SK-N-SH (cell line): ENCODE data around the gene SH2B2. TPM values are rescaled to one million over a fixed set of nuclear protein-coding genes. Genes with fewer than 3 reads are reported as not detected.

Source experiments
- CTCF ChIA-PET: fragments of 300-600, 350-600 bp; formaldehyde crosslinking; extraction: SDS; loops from one replicate; lab custom pipeline; 2021; lab: Yijun Ruan, JAX
- POLR2A ChIA-PET: fragments of 350-600 bp; sonication (Branson Sonifier 250); formaldehyde crosslinking; extraction: SDS; loops from one replicate; lab custom pipeline; 2020; ENCODE audit warnings: antibody characterized with exemption, inconsistent platforms; lab: Yijun Ruan, JAX
- DNase-seq: peaks from one replicate; pipeline ENCODE4 v3.0.0; 2012
- H2AFZ ChIP-seq: fragments of 200-600 bp; sonication (generic); 2 replicates; pipeline ENCODE4 v1.8.1; 2016; ENCODE audit warnings: antibody characterized with exemption, mild to moderate bottlenecking, low read depth
- H3F3A ChIP-seq: fragments of 200-600 bp; sonication (generic); replicated peaks from 2 replicates; pipeline ENCODE3; 2016; ENCODE audit warnings: antibody characterized with exemption, mild to moderate bottlenecking; ENCODE audit not compliant: insufficient read depth
- H3K27ac ChIP-seq, 2 experiments: fragments of 200-500 bp in 1 of 2; fragments of 200-600 bp in 1 of 2; sonication (Bioruptor generic) in 1 of 2; sonication (generic), shearing (Covaris generic) in 1 of 2; 2 replicates each; pipeline versions ENCODE4 v1.5.1 to v1.6.1; 2014 to 2016; ENCODE audit warnings: low read depth in 2 of 2, inconsistent platforms in 1 of 2, low read length in 1 of 2, mild to moderate bottlenecking in 1 of 2, mixed read lengths in 1 of 2
- H3K27me3 ChIP-seq: fragments of 200-600 bp; sonication (generic), shearing (Covaris generic); 2 replicates; pipeline ENCODE4 v1.6.1; 2016; ENCODE audit warnings: mixed run types; ENCODE audit not compliant: insufficient read depth
- H3K36me3 ChIP-seq, 2 experiments: fragments of 200-500 bp in 1 of 2; fragments of 200-600 bp in 1 of 2; sonication (Bioruptor generic) in 1 of 2; sonication (generic) in 1 of 2; replicated peaks in 1 of 2; 2 replicates each; pipeline versions ENCODE3 to v1.5.1; 2014 to 2016; ENCODE audit warnings: low read length in 1 of 2, mild to moderate bottlenecking in 1 of 2; ENCODE audit not compliant: insufficient read depth in 2 of 2, control insufficient read depth in 1 of 2
- H3K4me1 ChIP-seq, 2 experiments: fragments of 200-500 bp in 1 of 2; fragments of 200-600 bp in 1 of 2; sonication (Bioruptor generic) in 1 of 2; sonication (generic), shearing (Covaris generic) in 1 of 2; 2 replicates each; pipeline versions ENCODE4 v1.5.1 to v1.6.1; 2014 to 2016; ENCODE audit warnings: low read depth in 1 of 2, low read length in 1 of 2, mixed run types in 1 of 2; ENCODE audit not compliant: insufficient read depth in 2 of 2, control insufficient read depth in 1 of 2
- H3K4me2 ChIP-seq: fragments of 200-600 bp; sonication (generic), shearing (Covaris generic); 2 replicates; pipeline ENCODE4 v1.6.1; 2017; ENCODE audit warnings: mixed run types
- H3K4me3 ChIP-seq, 2 experiments: fragments of 200-500 bp in 1 of 2; fragments of 200-600 bp in 1 of 2; sonication (Bioruptor generic) in 1 of 2; sonication (generic), shearing (Covaris generic) in 1 of 2; 2 replicates each; pipeline versions ENCODE4 v1.5.1 to v1.8.1; 2014 to 2016; ENCODE audit warnings: low read depth in 2 of 2, inconsistent platforms in 1 of 2, low read length in 1 of 2, mild to moderate bottlenecking in 1 of 2, mixed read lengths in 1 of 2, moderate library complexity in 1 of 2
- H3K79me2 ChIP-seq: fragments of 200-600 bp; sonication (generic); 2 replicates; pipeline ENCODE4 v1.8.1; 2017; ENCODE audit warnings: mild to moderate bottlenecking; ENCODE audit not compliant: insufficient read depth
- H3K9ac ChIP-seq: fragments of 200-600 bp; sonication (generic); 2 replicates; pipeline ENCODE4 v1.6.1; 2017; ENCODE audit warnings: mixed run types
- H3K9me2 ChIP-seq: fragments of 200-600 bp; sonication (generic); 2 replicates; pipeline ENCODE4 v1.6.1; 2017; ENCODE audit warnings: mixed run types
- H3K9me3 ChIP-seq: fragments of 200-600 bp; sonication (generic); 2 replicates; pipeline ENCODE4 v1.6.1; 2017; ENCODE audit warnings: mixed run types, mild to moderate bottlenecking, moderate library complexity
- H4K20me1 ChIP-seq: fragments of 200-600 bp; sonication (generic); 2 replicates; pipeline ENCODE4 v1.6.1; 2017; ENCODE audit warnings: mild to moderate bottlenecking, mixed run types; ENCODE audit not compliant: insufficient read depth
- CHD2 ChIP-seq: fragments of 150-350 bp; IDR thresholded peaks from 2 replicates; pipeline ENCODE4 v1.6.1; 2018; ENCODE audit warnings: low read length; ENCODE audit not compliant: partially characterized antibody
- FOSL2 ChIP-seq: IDR thresholded peaks from 2 replicates; pipeline ENCODE4 v1.4.0; 2012; ENCODE audit warnings: low read depth, mild to moderate bottlenecking, moderate library complexity, borderline replicate concordance
- FOXJ3 ChIP-seq: sonication (generic); formaldehyde crosslinking; IDR thresholded peaks from 2 replicates; pipeline ENCODE4 v1.5.1; 2020; ENCODE audit warnings: mild to moderate bottlenecking, missing genetic modification reagents
- GABPA ChIP-seq: IDR thresholded peaks from 2 replicates; pipeline ENCODE4 v1.4.0; 2012; ENCODE audit warnings: low read depth, mild to moderate bottlenecking
- JUND ChIP-seq: IDR thresholded peaks from 2 replicates; pipeline ENCODE4 v1.4.0; 2012
- MXI1 ChIP-seq: IDR thresholded peaks from 2 replicates; pipeline ENCODE4 v1.6.1; 2012; ENCODE audit warnings: mild to moderate bottlenecking, low read depth, low read length, improper control_type of control experiment
- POLR2AphosphoS5 ChIP-seq: IDR thresholded peaks from 2 replicates; pipeline ENCODE4 v1.6.1; 2012; ENCODE audit warnings: low read depth, low read length
- RAD21 ChIP-seq: IDR thresholded peaks from 2 replicates; pipeline ENCODE4 v1.6.1; 2012; ENCODE audit warnings: mild to moderate bottlenecking, low read length
- RXRA ChIP-seq: IDR thresholded peaks from 2 replicates; pipeline ENCODE4 v1.4.0; 2012; ENCODE audit warnings: low read depth, mild to moderate bottlenecking, borderline replicate concordance
- SIN3A ChIP-seq: IDR thresholded peaks from 2 replicates; pipeline ENCODE4 v1.6.1; 2012; ENCODE audit warnings: low read depth, mild to moderate bottlenecking, low read length, moderate library complexity, borderline replicate concordance
- TAF1 ChIP-seq: IDR thresholded peaks from 2 replicates; pipeline ENCODE4 v1.6.1; 2012; ENCODE audit warnings: low read depth, mild to moderate bottlenecking, low read length, moderate library complexity, borderline replicate concordance
- TCF12 ChIP-seq: IDR thresholded peaks from 2 replicates; pipeline ENCODE4 v1.4.0; 2012
- TEAD4 ChIP-seq: IDR thresholded peaks from 2 replicates; pipeline ENCODE4 v1.4.0; 2012; ENCODE audit warnings: mild to moderate bottlenecking, borderline replicate concordance; ENCODE audit not compliant: insufficient read depth
- YY1 ChIP-seq: IDR thresholded peaks from 2 replicates; pipeline ENCODE4 v1.4.0; 2012; ENCODE audit warnings: low read depth, mild to moderate bottlenecking
- WGBS: methylation state at CpG from one replicate; pipeline ENCODE4 v1.1.6; 2017; ENCODE audit warnings: low lambda C conversion rate; 5-methylcytosine and 5-hydroxymethylcytosine counted together
- polyA plus RNA-seq, 3 experiments: library from polyadenylated mRNA; depleted of rRNA; stranded (reverse); fragments of >200 nt; gene quantifications; 2 replicates each; pipeline ENCODE4 v1.2.3, GENCODE V29; 2012
- TF ChIP-seq, protein P1 (sequence below): fragments of 150-350 bp; IDR thresholded peaks from 2 replicates; pipeline ENCODE4 v1.6.1; 2017; ENCODE audit warnings: antibody characterized with exemption, low read length, low read depth, borderline replicate concordance
- TF ChIP-seq, protein P2 (sequence below): fragments of 200-600 bp; sonication (generic); IDR thresholded peaks from 2 replicates; pipeline ENCODE4 v1.6.1; 2017; ENCODE audit warnings: antibody characterized with exemption, mild to moderate bottlenecking, moderate library complexity
- TF ChIP-seq, protein P3 (sequence below): IDR thresholded peaks from 2 replicates; pipeline ENCODE4; 2012
- TF ChIP-seq, protein P4 (sequence below): IDR thresholded peaks from 2 replicates; pipeline ENCODE4 v1.6.1; 2012; ENCODE audit warnings: mild to moderate bottlenecking, low read depth, low read length, moderate library complexity
- TF ChIP-seq, protein P5 (sequence below): fragments of 150-350 bp; IDR thresholded peaks from 2 replicates; pipeline ENCODE4 v1.6.1; 2016; ENCODE audit warnings: mild to moderate bottlenecking, low read depth, low read length

Gene SH2B2
- polyA plus RNA-seq, 1 of the 3 experiments (the other 2 are of a cell fraction), result 4.7 TPM

DNA sequence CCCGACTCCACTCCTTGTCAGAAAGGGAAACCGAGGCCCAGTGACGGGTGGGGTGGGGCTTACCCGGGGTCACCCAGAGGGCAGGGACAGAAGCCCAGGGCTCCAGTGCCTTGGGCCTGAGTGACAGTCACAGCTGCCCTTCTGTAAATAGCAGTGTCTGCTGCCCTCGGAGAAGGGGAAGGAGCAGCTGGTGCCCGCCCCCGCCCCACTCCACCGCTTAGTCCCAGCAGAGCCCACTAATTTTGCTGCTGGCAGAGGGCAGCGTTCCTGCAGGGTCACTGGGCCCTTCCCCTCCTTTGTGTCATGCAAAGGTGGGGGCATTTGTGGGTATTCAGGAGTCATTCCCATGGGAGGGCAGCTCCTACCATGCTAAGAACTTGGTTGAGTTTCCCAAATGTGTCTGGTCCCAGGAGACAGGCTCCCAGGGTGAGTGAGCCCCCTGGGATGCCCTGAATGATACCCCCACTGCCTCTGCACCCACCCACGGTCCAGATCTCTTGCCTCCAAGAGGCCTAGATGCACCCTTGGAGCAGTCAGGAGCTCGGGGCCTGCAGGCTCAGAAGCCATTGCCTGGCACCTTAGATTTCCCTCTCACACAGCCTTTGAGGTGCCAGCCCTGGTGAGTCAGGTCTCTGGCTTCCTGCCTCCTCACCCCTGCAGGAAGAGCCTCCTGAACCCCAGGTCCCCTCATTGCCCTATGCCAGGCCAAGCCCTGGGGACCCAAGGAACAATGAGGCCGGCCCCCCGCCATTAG lies 17.2 kb downstream of the SH2B2 start:
- H3K4me3 ChIP-seq, result no peak overlapping the region
- no peaks in the 10 kb centered on the region for H3K27me3 ChIP-seq
- no peaks in the 10 kb centered on the region for H3F3A ChIP-seq
- H3K27ac ChIP-seq, result no peak overlapping the region; a peak in 1 of 4 replicates
- H3K36me3 ChIP-seq, result no peaks in the 10 kb centered on the region
- POLR2A ChIA-PET, result no interaction called here
- H4K20me1 ChIP-seq, result no peaks in the 10 kb centered on the region
- CTCF ChIA-PET, result interaction anchor here (1.0 kb wide), 1 partner anchor 87 kb away, joined by 4 read pairs; no protein-coding TSS in a partner anchor
- H2AFZ ChIP-seq, result no peak overlapping the region
- H3K9me3 ChIP-seq, result no peaks in the 10 kb centered on the region
- H3K4me1 ChIP-seq, result peaks cover 0 to 5% of the 10 kb centered on the region in 2 experiments; a peak in 1 of 4 replicates
- whole genome bisulfite sequencing, result 67% methylated on average over 8 of the region's 13 CpGs
- no peak overlapping the region for H3K4me2 ChIP-seq
- no peak overlapping the region for H3K9ac ChIP-seq
- H3K9me2 ChIP-seq, result no peaks in the 10 kb centered on the region
- no peak for DNase-seq
- TF ChIP-seq FOSL2 (no peak), CHD2 (no peak), TEAD4 (no peak), RAD21 (no peak), TCF12 (no peak), RXRA (no peak), POLR2AphosphoS5 (no peak), JUND (no peak), MXI1 (no peak), YY1 (no peak), GABPA (no peak), SIN3A (no peak), FOXJ3 (CRISPR knock-in tag) (no peak), TAF1 (no peak)
- TF ChIP-seq, protein P1, sequence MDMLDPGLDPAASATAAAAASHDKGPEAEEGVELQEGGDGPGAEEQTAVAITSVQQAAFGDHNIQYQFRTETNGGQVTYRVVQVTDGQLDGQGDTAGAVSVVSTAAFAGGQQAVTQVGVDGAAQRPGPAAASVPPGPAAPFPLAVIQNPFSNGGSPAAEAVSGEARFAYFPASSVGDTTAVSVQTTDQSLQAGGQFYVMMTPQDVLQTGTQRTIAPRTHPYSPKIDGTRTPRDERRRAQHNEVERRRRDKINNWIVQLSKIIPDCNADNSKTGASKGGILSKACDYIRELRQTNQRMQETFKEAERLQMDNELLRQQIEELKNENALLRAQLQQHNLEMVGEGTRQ, result no peak
- TF ChIP-seq, protein P2, sequence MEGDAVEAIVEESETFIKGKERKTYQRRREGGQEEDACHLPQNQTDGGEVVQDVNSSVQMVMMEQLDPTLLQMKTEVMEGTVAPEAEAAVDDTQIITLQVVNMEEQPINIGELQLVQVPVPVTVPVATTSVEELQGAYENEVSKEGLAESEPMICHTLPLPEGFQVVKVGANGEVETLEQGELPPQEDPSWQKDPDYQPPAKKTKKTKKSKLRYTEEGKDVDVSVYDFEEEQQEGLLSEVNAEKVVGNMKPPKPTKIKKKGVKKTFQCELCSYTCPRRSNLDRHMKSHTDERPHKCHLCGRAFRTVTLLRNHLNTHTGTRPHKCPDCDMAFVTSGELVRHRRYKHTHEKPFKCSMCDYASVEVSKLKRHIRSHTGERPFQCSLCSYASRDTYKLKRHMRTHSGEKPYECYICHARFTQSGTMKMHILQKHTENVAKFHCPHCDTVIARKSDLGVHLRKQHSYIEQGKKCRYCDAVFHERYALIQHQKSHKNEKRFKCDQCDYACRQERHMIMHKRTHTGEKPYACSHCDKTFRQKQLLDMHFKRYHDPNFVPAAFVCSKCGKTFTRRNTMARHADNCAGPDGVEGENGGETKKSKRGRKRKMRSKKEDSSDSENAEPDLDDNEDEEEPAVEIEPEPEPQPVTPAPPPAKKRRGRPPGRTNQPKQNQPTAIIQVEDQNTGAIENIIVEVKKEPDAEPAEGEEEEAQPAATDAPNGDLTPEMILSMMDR, result no peak
- TF ChIP-seq, protein P3, sequence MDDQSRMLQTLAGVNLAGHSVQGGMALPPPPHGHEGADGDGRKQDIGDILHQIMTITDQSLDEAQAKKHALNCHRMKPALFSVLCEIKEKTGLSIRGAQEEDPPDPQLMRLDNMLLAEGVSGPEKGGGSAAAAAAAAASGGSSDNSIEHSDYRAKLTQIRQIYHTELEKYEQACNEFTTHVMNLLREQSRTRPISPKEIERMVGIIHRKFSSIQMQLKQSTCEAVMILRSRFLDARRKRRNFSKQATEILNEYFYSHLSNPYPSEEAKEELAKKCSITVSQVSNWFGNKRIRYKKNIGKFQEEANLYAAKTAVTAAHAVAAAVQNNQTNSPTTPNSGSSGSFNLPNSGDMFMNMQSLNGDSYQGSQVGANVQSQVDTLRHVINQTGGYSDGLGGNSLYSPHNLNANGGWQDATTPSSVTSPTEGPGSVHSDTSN, result no peak
- TF ChIP-seq, protein P4, sequence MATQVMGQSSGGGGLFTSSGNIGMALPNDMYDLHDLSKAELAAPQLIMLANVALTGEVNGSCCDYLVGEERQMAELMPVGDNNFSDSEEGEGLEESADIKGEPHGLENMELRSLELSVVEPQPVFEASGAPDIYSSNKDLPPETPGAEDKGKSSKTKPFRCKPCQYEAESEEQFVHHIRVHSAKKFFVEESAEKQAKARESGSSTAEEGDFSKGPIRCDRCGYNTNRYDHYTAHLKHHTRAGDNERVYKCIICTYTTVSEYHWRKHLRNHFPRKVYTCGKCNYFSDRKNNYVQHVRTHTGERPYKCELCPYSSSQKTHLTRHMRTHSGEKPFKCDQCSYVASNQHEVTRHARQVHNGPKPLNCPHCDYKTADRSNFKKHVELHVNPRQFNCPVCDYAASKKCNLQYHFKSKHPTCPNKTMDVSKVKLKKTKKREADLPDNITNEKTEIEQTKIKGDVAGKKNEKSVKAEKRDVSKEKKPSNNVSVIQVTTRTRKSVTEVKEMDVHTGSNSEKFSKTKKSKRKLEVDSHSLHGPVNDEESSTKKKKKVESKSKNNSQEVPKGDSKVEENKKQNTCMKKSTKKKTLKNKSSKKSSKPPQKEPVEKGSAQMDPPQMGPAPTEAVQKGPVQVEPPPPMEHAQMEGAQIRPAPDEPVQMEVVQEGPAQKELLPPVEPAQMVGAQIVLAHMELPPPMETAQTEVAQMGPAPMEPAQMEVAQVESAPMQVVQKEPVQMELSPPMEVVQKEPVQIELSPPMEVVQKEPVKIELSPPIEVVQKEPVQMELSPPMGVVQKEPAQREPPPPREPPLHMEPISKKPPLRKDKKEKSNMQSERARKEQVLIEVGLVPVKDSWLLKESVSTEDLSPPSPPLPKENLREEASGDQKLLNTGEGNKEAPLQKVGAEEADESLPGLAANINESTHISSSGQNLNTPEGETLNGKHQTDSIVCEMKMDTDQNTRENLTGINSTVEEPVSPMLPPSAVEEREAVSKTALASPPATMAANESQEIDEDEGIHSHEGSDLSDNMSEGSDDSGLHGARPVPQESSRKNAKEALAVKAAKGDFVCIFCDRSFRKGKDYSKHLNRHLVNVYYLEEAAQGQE, result no peak
- TF ChIP-seq, protein P5, sequence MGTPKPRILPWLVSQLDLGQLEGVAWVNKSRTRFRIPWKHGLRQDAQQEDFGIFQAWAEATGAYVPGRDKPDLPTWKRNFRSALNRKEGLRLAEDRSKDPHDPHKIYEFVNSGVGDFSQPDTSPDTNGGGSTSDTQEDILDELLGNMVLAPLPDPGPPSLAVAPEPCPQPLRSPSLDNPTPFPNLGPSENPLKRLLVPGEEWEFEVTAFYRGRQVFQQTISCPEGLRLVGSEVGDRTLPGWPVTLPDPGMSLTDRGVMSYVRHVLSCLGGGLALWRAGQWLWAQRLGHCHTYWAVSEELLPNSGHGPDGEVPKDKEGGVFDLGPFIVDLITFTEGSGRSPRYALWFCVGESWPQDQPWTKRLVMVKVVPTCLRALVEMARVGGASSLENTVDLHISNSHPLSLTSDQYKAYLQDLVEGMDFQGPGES, result no peak
- no peaks in the 10 kb centered on the region for H3K79me2 ChIP-seq
